Neural progenitor cell (in vitro differentiated cells): ENCODE measurements around the gene FMNL2. TPM values are rescaled to one million over a fixed set of nuclear protein-coding genes. Genes with fewer than 3 reads are reported as not detected.
A peak's percentile ranks its signal among the peaks of the same experiment; 100 is the strongest.

Experiments
- DNase-seq: peaks from one replicate; pipeline ENCODE4 v3.0.0-alpha.2; 2016; ENCODE audit warnings: low spot score
- H2AFZ ChIP-seq: fragments of 200-600 bp; sonication (generic); replicated peaks from 2 replicates; pipeline ENCODE4 v1.6.1; 2016; ENCODE audit warnings: antibody characterized with exemption
- H3F3A ChIP-seq: fragments of 200-600 bp; sonication (generic); 2 replicates; pipeline ENCODE4 v1.6.1; 2016; ENCODE audit warnings: antibody characterized with exemption, low read depth
- H3K27ac ChIP-seq: fragments of 200-600 bp; sonication (generic); 2 replicates; pipeline ENCODE4 v1.5.1; 2016; ENCODE audit warnings: mild to moderate bottlenecking
- H3K27me3 ChIP-seq: fragments of 200-600 bp; sonication (generic); 2 replicates; pipeline ENCODE4 v1.6.1; 2016; ENCODE audit warnings: mild to moderate bottlenecking, moderate library complexity
- H3K36me3 ChIP-seq: fragments of 200-600 bp; sonication (generic); 2 replicates; pipeline ENCODE4 v1.5.1; 2016
- H3K4me1 ChIP-seq: fragments of 200-600 bp; sonication (generic); 2 replicates; pipeline ENCODE4 v1.6.1; 2016; ENCODE audit warnings: mixed run types
- H3K4me2 ChIP-seq: fragments of 200-600 bp; sonication (generic); 2 replicates; pipeline ENCODE4 v1.6.1; 2016
- H3K4me3 ChIP-seq: fragments of 200-600 bp; sonication (generic); 2 replicates; pipeline ENCODE4 v1.5.1; 2016
- H3K79me2 ChIP-seq: fragments of 200-600 bp; sonication (generic); 2 replicates; pipeline ENCODE4 v1.6.1; 2016; ENCODE audit warnings: low read depth
- H3K9ac ChIP-seq: fragments of 200-600 bp; sonication (generic); 2 replicates; pipeline ENCODE4 v1.6.1; 2016
- H3K9me3 ChIP-seq: fragments of 200-600 bp; sonication (generic); 2 replicates; pipeline ENCODE4 v1.5.1; 2016; ENCODE audit warnings: low read depth
- H4K20me1 ChIP-seq: fragments of 200-600 bp; sonication (generic); 2 replicates; pipeline ENCODE4 v1.6.1; 2016; ENCODE audit warnings: low read depth
- H3K27ac Mint-ChIP-seq: 3 replicates; pipeline ENCODE4 v1.8.0; 2021; ENCODE audit warnings: mixed read lengths
- H3K27me3 Mint-ChIP-seq: 2 replicates; pipeline ENCODE4 v1.8.0; 2022; ENCODE audit warnings: low read depth, mild to moderate bottlenecking, inconsistent platforms, moderate library complexity, mixed read lengths; ENCODE audit not compliant: insufficient read depth
- H3K36me3 Mint-ChIP-seq: 3 replicates; pipeline ENCODE4 v1.8.0; 2021; ENCODE audit warnings: mixed read lengths
- H3K4me1 Mint-ChIP-seq: 3 replicates; pipeline ENCODE4 v1.8.0; 2021; ENCODE audit warnings: mixed read lengths
- H3K4me3 Mint-ChIP-seq: 3 replicates; pipeline ENCODE4 v1.8.0; 2021; ENCODE audit warnings: mild to moderate bottlenecking, moderate library complexity, mixed read lengths
- H3K9me3 Mint-ChIP-seq: 3 replicates; pipeline ENCODE4 v1.8.0; 2020; ENCODE audit warnings: mixed read lengths
- EZH2 ChIP-seq: fragments of 200-600 bp; sonication (generic); IDR thresholded peaks from 2 replicates; pipeline ENCODE4 v1.6.1; 2017; ENCODE audit warnings: antibody characterized with exemption, mild to moderate bottlenecking, moderate library complexity
- EZH2phosphoT487 ChIP-seq: fragments of 200-600 bp; sonication (generic); IDR thresholded peaks from 2 replicates; pipeline ENCODE4 v1.6.1; 2017; ENCODE audit warnings: antibody characterized with exemption
- total RNA-seq: library from RNA; depleted of rRNA; stranded (reverse); fragments of >200 nt; gene quantifications from 2 replicates; pipeline ENCODE4 v1.2.3, GENCODE V29; 2015; ENCODE audit warnings: low replicate concordance
- TF ChIP-seq, protein P1 (sequence below): fragments of 200-600 bp; sonication (generic); IDR thresholded peaks from 2 replicates; pipeline ENCODE4 v1.5.1; 2017; ENCODE audit warnings: antibody characterized with exemption, mild to moderate bottlenecking

Gene FMNL2
- total RNA-seq, 1 donor from 2014 or later = 99.7 TPM

DNA sequence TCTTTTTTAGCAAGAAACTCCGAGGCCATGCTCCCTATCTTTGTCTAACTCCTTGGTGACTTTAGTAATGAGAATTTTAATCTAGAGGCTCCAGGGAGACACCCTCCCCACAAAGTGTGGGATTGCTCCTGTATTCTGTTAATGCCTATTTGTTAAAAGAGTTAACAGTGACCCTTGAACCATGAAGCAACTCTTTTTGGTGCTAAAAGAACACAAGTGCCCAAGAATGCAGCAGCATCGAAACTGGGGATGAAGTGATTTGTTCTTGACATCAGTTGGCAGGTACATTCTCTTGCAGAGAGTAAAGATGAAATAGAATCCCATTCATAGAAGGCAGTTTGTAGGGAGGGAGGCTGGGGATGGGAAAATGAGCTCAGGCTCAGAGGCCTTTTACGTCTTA is 50.0 kb downstream of the FMNL2 start:
- H3K4me3 Mint-ChIP-seq = no peak overlapping the region
- Histone ChIP-seq H2AFZ (no peak overlapping the region), H3K4me3 (no peak overlapping the region), H3K27me3 (no peaks in the 10 kb centered on the region), H3K9ac (no peak overlapping the region), H4K20me1 (peaks cover 76% of the 10 kb centered on the region), H3K4me2 (peak overlapping the region; percentile 59), H3K9me3 (no peaks in the 10 kb centered on the region), H3K4me1 (peaks cover 61% of the 10 kb centered on the region), H3F3A (peaks cover 15% of the 10 kb centered on the region), H3K79me2 (peaks cover 99% of the 10 kb centered on the region), H3K36me3 (peaks cover 5% of the 10 kb centered on the region), H3K27ac (peak overlapping the region; percentile 1)
- H3K9me3 Mint-ChIP-seq = peaks cover 9% of the 10 kb centered on the region
- H3K27me3 Mint-ChIP-seq = no peaks in the 10 kb centered on the region
- TF ChIP-seq EZH2 (no peak), EZH2phosphoT487 (no peak)
- TF ChIP-seq, protein P1, sequence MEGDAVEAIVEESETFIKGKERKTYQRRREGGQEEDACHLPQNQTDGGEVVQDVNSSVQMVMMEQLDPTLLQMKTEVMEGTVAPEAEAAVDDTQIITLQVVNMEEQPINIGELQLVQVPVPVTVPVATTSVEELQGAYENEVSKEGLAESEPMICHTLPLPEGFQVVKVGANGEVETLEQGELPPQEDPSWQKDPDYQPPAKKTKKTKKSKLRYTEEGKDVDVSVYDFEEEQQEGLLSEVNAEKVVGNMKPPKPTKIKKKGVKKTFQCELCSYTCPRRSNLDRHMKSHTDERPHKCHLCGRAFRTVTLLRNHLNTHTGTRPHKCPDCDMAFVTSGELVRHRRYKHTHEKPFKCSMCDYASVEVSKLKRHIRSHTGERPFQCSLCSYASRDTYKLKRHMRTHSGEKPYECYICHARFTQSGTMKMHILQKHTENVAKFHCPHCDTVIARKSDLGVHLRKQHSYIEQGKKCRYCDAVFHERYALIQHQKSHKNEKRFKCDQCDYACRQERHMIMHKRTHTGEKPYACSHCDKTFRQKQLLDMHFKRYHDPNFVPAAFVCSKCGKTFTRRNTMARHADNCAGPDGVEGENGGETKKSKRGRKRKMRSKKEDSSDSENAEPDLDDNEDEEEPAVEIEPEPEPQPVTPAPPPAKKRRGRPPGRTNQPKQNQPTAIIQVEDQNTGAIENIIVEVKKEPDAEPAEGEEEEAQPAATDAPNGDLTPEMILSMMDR = no peak
- DNase-seq = no peak
- H3K4me1 Mint-ChIP-seq = peaks cover 41% of the 10 kb centered on the region
- peaks cover 12% of the 10 kb centered on the region for H3K36me3 Mint-ChIP-seq
- H3K27ac Mint-ChIP-seq = no peak overlapping the region

DNA sequence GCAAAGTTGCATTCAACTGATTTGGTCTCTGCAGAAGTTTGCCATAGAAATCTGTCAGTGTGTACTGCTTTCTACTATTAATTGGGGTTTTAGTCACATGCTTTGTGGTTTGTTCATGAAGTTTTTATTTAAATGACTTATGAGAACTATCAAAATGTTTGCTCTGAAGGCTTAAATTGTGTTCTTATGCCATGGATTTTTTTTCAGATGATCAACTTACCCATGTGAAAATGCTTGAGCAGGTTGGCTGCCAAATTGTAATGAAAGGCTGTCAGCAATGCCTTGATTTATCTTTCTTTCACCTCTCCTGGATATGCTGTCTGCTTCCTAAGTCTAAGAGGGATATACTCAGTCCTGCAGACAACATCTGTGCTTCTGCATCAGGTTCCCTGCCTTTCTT is 50.7 kb downstream of the FMNL2 start:
- H3K4me2 ChIP-seq = peak overlapping the region; percentile 59
- H3K36me3 ChIP-seq = peaks cover 5% of the 10 kb centered on the region
- no peak overlapping the region for H3K27ac Mint-ChIP-seq
- H3K27ac ChIP-seq = peak overlapping the region; percentile 36
- H3K4me1 Mint-ChIP-seq = peaks cover 37% of the 10 kb centered on the region
- no peak overlapping the region for H3K4me3 Mint-ChIP-seq
- H3K9me3 ChIP-seq = no peaks in the 10 kb centered on the region
- no peak overlapping the region for H3K9ac ChIP-seq
- H3F3A ChIP-seq = peaks cover 15% of the 10 kb centered on the region
- H3K79me2 ChIP-seq = peaks cover 97% of the 10 kb centered on the region
- no peak for DNase-seq
- peaks cover 69% of the 10 kb centered on the region for H4K20me1 ChIP-seq
- TF ChIP-seq, protein P1 = no peak
- TF ChIP-seq EZH2phosphoT487 = no peak
- TF ChIP-seq EZH2 = no peak
- H3K4me1 ChIP-seq = peaks cover 58% of the 10 kb centered on the region
- H3K9me3 Mint-ChIP-seq = peaks cover 9% of the 10 kb centered on the region
- no peaks in the 10 kb centered on the region for H3K27me3 ChIP-seq
- H3K4me3 ChIP-seq = no peak overlapping the region
- H2AFZ ChIP-seq = no peak overlapping the region
- no peaks in the 10 kb centered on the region for H3K27me3 Mint-ChIP-seq
- H3K36me3 Mint-ChIP-seq = peaks cover 15% of the 10 kb centered on the region

DNA sequence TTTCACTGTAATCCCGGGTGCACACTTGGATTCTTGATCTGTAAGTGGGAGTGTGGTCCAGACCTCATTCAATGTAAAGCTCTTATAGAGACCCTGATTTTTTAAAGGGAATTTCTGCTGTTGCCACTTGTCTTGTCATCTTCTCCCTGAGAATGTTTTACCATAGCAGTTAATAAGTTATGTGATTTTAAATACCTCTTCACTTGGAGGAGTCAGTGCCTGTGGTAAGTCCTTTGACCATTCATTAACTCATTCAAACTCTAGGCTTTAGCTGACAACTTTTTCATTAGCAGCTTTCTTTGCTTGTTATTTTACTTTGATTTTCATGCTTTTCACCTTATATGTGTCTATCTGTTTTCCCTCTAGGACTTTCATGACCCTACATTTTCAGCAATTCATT is 51.3 kb downstream of the FMNL2 start:
- peaks cover 52% of the 10 kb centered on the region for H3K4me1 ChIP-seq
- Mint-ChIP-seq H3K4me3 (no peak overlapping the region), H3K27ac (peak overlapping the region; percentile 48), H3K36me3 (peaks cover 17% of the 10 kb centered on the region), H3K4me1 (peaks cover 35% of the 10 kb centered on the region), H3K9me3 (peaks cover 11% of the 10 kb centered on the region), H3K27me3 (no peaks in the 10 kb centered on the region)
- H3K9me3 ChIP-seq = no peaks in the 10 kb centered on the region
- no peak overlapping the region for H3K9ac ChIP-seq
- no peak overlapping the region for H2AFZ ChIP-seq
- no peaks in the 10 kb centered on the region for H3K27me3 ChIP-seq
- peaks cover 63% of the 10 kb centered on the region for H4K20me1 ChIP-seq
- peaks cover 15% of the 10 kb centered on the region for H3F3A ChIP-seq
- DNase-seq = no peak
- H3K36me3 ChIP-seq = peaks cover 5% of the 10 kb centered on the region
- H3K79me2 ChIP-seq = peaks cover 97% of the 10 kb centered on the region
- peak overlapping the region; percentile 59 for H3K4me2 ChIP-seq
- no peak overlapping the region for H3K4me3 ChIP-seq
- peak overlapping the region; percentile 36 for H3K27ac ChIP-seq
- no peak for TF ChIP-seq EZH2phosphoT487
- TF ChIP-seq, protein P1 = no peak
- no peak for TF ChIP-seq EZH2
